Neuronal stem cell (in vitro differentiated cells): ENCODE measurements around the gene PAEP.

Experiments used
- DNase-seq: peaks from one replicate; pipeline ENCODE4 v3.0.0-alpha.2; 2013; ENCODE audit warnings: low spot score
- H2AFZ ChIP-seq: one replicate; pipeline ENCODE4 v1.6.1; 2013; ENCODE audit warnings: mild to moderate bottlenecking, low read length, inconsistent platforms
- H2AK5ac ChIP-seq: 2 replicates; pipeline ENCODE4 v1.6.1; 2013; ENCODE audit warnings: low read depth, mild to moderate bottlenecking, inconsistent platforms, low read length, moderate library complexity, mixed read lengths
- H2BK120ac ChIP-seq: 2 replicates; pipeline ENCODE4 v1.6.1; 2013; ENCODE audit warnings: low read depth, mild to moderate bottlenecking, inconsistent platforms, low read length, moderate library complexity, mixed read lengths
- H2BK12ac ChIP-seq: one replicate; pipeline ENCODE4 v1.6.1; 2013; ENCODE audit warnings: low read length, inconsistent platforms
- H2BK15ac ChIP-seq: 2 replicates; pipeline ENCODE4 v1.6.1; 2013; ENCODE audit warnings: mild to moderate bottlenecking, low read length, inconsistent platforms, mixed read lengths
- H2BK5ac ChIP-seq: one replicate; pipeline ENCODE4 v1.6.1; 2013; ENCODE audit warnings: inconsistent platforms, mild to moderate bottlenecking, low read length, moderate library complexity
- H3K14ac ChIP-seq: one replicate; pipeline ENCODE4 v1.6.1; 2013; ENCODE audit warnings: low read length, inconsistent platforms
- H3K18ac ChIP-seq: 2 replicates; pipeline ENCODE4 v1.6.1; 2013; ENCODE audit warnings: low read length, inconsistent platforms
- H3K23ac ChIP-seq: 2 replicates; pipeline ENCODE4 v1.6.1; 2013; ENCODE audit warnings: low read depth, mild to moderate bottlenecking, mixed read lengths, low read length, inconsistent platforms; ENCODE audit not compliant: poor library complexity
- H3K27ac ChIP-seq: replicated peaks from 3 replicates; pipeline ENCODE4 v1.5.1; 2013; ENCODE audit warnings: low read length, inconsistent platforms
- H3K27me3 ChIP-seq, 3 experiments: 2 replicates each; pipeline ENCODE4 v1.6.1; 2013; ENCODE audit warnings: low read length in 3 of 3, mild to moderate bottlenecking in 2 of 3, inconsistent platforms in 1 of 3, low read depth in 1 of 3, mixed read lengths in 1 of 3, moderate library complexity in 1 of 3; ENCODE audit not compliant: control insufficient read depth in 3 of 3, insufficient read depth in 3 of 3
- H3K36me3 ChIP-seq, 2 donors: replicated peaks in 1 of 2; 2 replicates each; pipeline ENCODE4 v1.6.1; 2013; ENCODE audit warnings: low read length in 2 of 2; ENCODE audit not compliant: control insufficient read depth in 2 of 2, insufficient read depth in 2 of 2
- H3K4ac ChIP-seq: 2 replicates; pipeline ENCODE4 v1.6.1; 2013; ENCODE audit warnings: inconsistent platforms, mild to moderate bottlenecking, low read length, moderate library complexity
- H3K4me1 ChIP-seq, 2 donors: 1 replicate in 1 of 2; 2 replicates in 1 of 2; pipeline ENCODE4 v1.6.1; 2013; ENCODE audit warnings: low read length in 2 of 2, low read depth in 1 of 2; ENCODE audit not compliant: control insufficient read depth in 2 of 2, insufficient read depth in 1 of 2
- H3K4me2 ChIP-seq: one replicate; pipeline ENCODE4 v1.6.1; 2013; ENCODE audit warnings: mild to moderate bottlenecking, low read length, inconsistent platforms; ENCODE audit not compliant: insufficient read depth, poor library complexity, severe bottlenecking
- H3K4me3 ChIP-seq, 2 donors: 2 replicates each; pipeline ENCODE4 v1.5.1; 2013; ENCODE audit warnings: low read length in 2 of 2, mild to moderate bottlenecking in 2 of 2, inconsistent platforms in 1 of 2, moderate library complexity in 1 of 2
- H3K79me1 ChIP-seq: one replicate; pipeline ENCODE4 v1.6.1; 2013; ENCODE audit warnings: low read depth, mild to moderate bottlenecking, inconsistent platforms, low read length, moderate library complexity
- H3K9ac ChIP-seq: one replicate; pipeline ENCODE4 v1.6.1; 2013; ENCODE audit warnings: mild to moderate bottlenecking, low read depth, low read length, inconsistent platforms; ENCODE audit not compliant: poor library complexity
- H3K9me3 ChIP-seq, 2 donors: replicated peaks in 1 of 2; 2 replicates each; pipeline versions ENCODE3 to v1.6.1; 2013; ENCODE audit warnings: low read length in 2 of 2, mild to moderate bottlenecking in 2 of 2, inconsistent platforms in 1 of 2, low read depth in 1 of 2, mixed read lengths in 1 of 2, moderate library complexity in 1 of 2; ENCODE audit not compliant: control insufficient read depth in 2 of 2, insufficient read depth in 1 of 2
- H4K8ac ChIP-seq: one replicate; pipeline ENCODE4 v1.6.1; 2013; ENCODE audit warnings: low read depth, mild to moderate bottlenecking, inconsistent platforms, low read length, moderate library complexity
- H4K91ac ChIP-seq: one replicate; pipeline ENCODE4 v1.6.1; 2013; ENCODE audit warnings: low read length, low read depth, mild to moderate bottlenecking, inconsistent platforms; ENCODE audit not compliant: poor library complexity
- WGBS, 2 donors: extraction: QIAGEN DNeasy Blood & Tissue Kit; methylation state at CpG; one replicate each; pipeline ENCODE4 v1.1.7; 2013; ENCODE audit warnings: missing lambda C conversion rate in 2 of 2, mixed read lengths in 1 of 2; ENCODE audit not compliant: insufficient read length in 2 of 2, insufficient replicate concordance in 1 of 2; ENCODE audit errors: extremely low coverage in 2 of 2; 5-methylcytosine and 5-hydroxymethylcytosine counted together

PAEP gene

GRCh38 chr9:135551031-135551430, 10.5 kb upstream of the PAEP start:
- Histone ChIP-seq H3K79me1 (peaks cover 2% of the 10 kb centered on the region), H3K4me3 (no peak overlapping the region), H2BK12ac (no peak overlapping the region), H2AFZ (no peak overlapping the region), H3K4me1 (no peaks in the 10 kb centered on the region), H3K9me3 (no peaks in the 10 kb centered on the region), H3K27me3 (peaks cover 0 to 27% (median 0%) of the 10 kb centered on the region in 3 experiments), H4K8ac (no peak overlapping the region), H3K4me2 (no peak overlapping the region), H4K91ac (no peak overlapping the region), H2BK15ac (no peak overlapping the region), H2AK5ac (peak overlapping the region; percentile 52), H3K36me3 (no peaks in the 10 kb centered on the region), H3K4ac (no peak overlapping the region), H3K27ac (no peak overlapping the region), H3K23ac (peak overlapping the region; percentile 80), H2BK120ac (no peak overlapping the region), H2BK5ac (no peak overlapping the region), H3K14ac (no peak overlapping the region), H3K9ac (peak overlapping the region; percentile 30), H3K18ac (no peak overlapping the region)
- WGBS, 2 donors: no CpG with 5 or more reads among the region's 14 CpGs
- DNase-seq: no peak

GRCh38 chr9:135551456-135551855, 10.1 kb upstream of the PAEP start:
- WGBS, 2 donors: no CpG with 5 or more reads among the region's 13 CpGs
- no peak for DNase-seq

DNA sequence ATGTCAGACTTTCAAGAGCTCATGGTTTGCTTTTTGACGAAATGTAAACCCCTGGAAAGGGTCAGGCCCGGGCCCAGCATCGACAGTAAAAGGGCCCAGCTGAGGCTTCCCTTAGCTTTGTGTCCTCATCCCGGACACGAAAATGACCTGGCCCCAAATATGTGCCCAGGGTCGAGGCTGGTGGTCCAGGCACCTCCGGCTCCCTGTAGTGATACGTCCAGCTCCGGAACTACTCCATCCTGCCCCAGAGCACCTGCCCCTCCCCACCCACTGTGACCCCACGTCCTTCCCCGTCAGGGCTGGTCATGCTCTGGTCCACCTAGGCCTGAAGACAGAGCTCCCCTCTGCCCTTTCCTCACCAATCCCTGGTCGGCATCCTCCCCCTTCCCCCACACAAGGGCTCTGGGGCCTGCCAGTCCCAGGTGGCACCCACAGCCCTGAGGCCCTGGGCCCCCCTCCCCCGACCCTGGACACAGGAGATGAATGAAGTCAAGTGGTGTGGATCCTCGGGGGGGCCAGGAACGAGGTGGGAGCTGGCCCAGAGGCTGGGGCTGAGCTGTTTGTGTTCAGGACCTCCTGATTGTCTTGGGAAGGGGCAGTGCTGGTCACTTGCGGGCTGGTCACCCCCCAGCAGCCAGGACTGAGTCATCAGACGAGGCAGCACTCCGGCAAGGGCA, 9.4 kb upstream of the PAEP start:
- H2BK5ac ChIP-seq: no peak overlapping the region
- peak overlapping the region; percentile 81 for H2AK5ac ChIP-seq
- H2BK15ac ChIP-seq: no peak overlapping the region
- H4K8ac ChIP-seq: no peak overlapping the region
- H3K14ac ChIP-seq: peak overlapping the region; percentile 71
- H3K4me2 ChIP-seq: no peak overlapping the region
- H3K79me1 ChIP-seq: peaks cover 2% of the 10 kb centered on the region
- H2BK120ac ChIP-seq: no peak overlapping the region
- H3K18ac ChIP-seq: peak overlapping the region; percentile 76
- no CpG with 5 or more reads among the region's 18 CpGs for WGBS, 2 donors
- no peaks in the 10 kb centered on the region for H3K9me3 ChIP-seq
- no peak overlapping the region for H2AFZ ChIP-seq
- no peak overlapping the region for H3K9ac ChIP-seq
- no peaks in the 10 kb centered on the region for H3K36me3 ChIP-seq
- no peak overlapping the region for H3K27ac ChIP-seq
- H2BK12ac ChIP-seq: no peak overlapping the region
- no peaks in the 10 kb centered on the region for H3K4me1 ChIP-seq
- H3K4ac ChIP-seq: no peak overlapping the region
- H3K27me3 ChIP-seq: peaks cover 0 to 27% (median 0%) of the 10 kb centered on the region in 3 experiments
- DNase-seq: no peak
- no peak overlapping the region for H3K23ac ChIP-seq
- H4K91ac ChIP-seq: no peak overlapping the region
- no peak overlapping the region for H3K4me3 ChIP-seq

More at GRCh38 chr9:135551456-135551855, 10.1 kb upstream of the PAEP start:
- H4K91ac ChIP-seq: no peak overlapping the region
- no peaks in the 10 kb centered on the region for H3K36me3 ChIP-seq
- H3K23ac ChIP-seq: no peak overlapping the region
- H2AFZ ChIP-seq: no peak overlapping the region
- peak overlapping the region; percentile 64 for H3K18ac ChIP-seq
- no peak overlapping the region for H3K4ac ChIP-seq
- no peak overlapping the region for H3K27ac ChIP-seq
- peak overlapping the region; percentile 52 for H2AK5ac ChIP-seq
- no peak overlapping the region for H2BK12ac ChIP-seq
- H3K27me3 ChIP-seq: peaks cover 0 to 27% (median 0%) of the 10 kb centered on the region in 3 experiments
- H2BK5ac ChIP-seq: no peak overlapping the region
- H3K4me1 ChIP-seq: no peaks in the 10 kb centered on the region
- H3K4me2 ChIP-seq: no peak overlapping the region
- H3K4me3 ChIP-seq: no peak overlapping the region
- H2BK15ac ChIP-seq: no peak overlapping the region
- no peak overlapping the region for H4K8ac ChIP-seq
- no peaks in the 10 kb centered on the region for H3K9me3 ChIP-seq
- H2BK120ac ChIP-seq: no peak overlapping the region
- peaks cover 2% of the 10 kb centered on the region for H3K79me1 ChIP-seq
- no peak overlapping the region for H3K9ac ChIP-seq
- no peak overlapping the region for H3K14ac ChIP-seq

GRCh38 chr9:135552698-135553171, 8.8 kb upstream of the PAEP start:
- H4K91ac ChIP-seq: no peak overlapping the region
- H2BK15ac ChIP-seq: no peak overlapping the region
- H2BK5ac ChIP-seq: no peak overlapping the region
- H3K36me3 ChIP-seq: no peaks in the 10 kb centered on the region
- H3K9me3 ChIP-seq: no peaks in the 10 kb centered on the region
- H3K4me3 ChIP-seq: no peak overlapping the region
- H4K8ac ChIP-seq: no peak overlapping the region
- H3K4me2 ChIP-seq: no peak overlapping the region
- WGBS, 2 donors: no CpG with 5 or more reads among the region's 19 CpGs
- H3K4ac ChIP-seq: no peak overlapping the region
- no peak overlapping the region for H3K23ac ChIP-seq
- H3K27ac ChIP-seq: no peak overlapping the region
- no peak overlapping the region for H2BK120ac ChIP-seq
- H3K14ac ChIP-seq: peak overlapping the region; percentile 71
- H3K9ac ChIP-seq: no peak overlapping the region
- no peak overlapping the region for H2AFZ ChIP-seq
- H3K79me1 ChIP-seq: peaks cover 2% of the 10 kb centered on the region
- no peak overlapping the region for H2BK12ac ChIP-seq
- peaks cover 0 to 21% (median 0%) of the 10 kb centered on the region in 3 experiments for H3K27me3 ChIP-seq
- H3K18ac ChIP-seq: peak overlapping the region; percentile 76
- H3K4me1 ChIP-seq: no peaks in the 10 kb centered on the region
- no peak overlapping the region for H2AK5ac ChIP-seq
- no peak for DNase-seq
